ENCODE results near the gene KATNB1. TPM values are rescaled to one million over a fixed set of nuclear protein-coding genes. Genes with fewer than 3 reads are reported as not detected.

Gene KATNB1
- total RNA-seq, 3 donors from 2014 or later (not counting 1 experiment from before 2014, with no cell fraction given): 23.6 to 34.3 (median 29.7) TPM

DNA sequence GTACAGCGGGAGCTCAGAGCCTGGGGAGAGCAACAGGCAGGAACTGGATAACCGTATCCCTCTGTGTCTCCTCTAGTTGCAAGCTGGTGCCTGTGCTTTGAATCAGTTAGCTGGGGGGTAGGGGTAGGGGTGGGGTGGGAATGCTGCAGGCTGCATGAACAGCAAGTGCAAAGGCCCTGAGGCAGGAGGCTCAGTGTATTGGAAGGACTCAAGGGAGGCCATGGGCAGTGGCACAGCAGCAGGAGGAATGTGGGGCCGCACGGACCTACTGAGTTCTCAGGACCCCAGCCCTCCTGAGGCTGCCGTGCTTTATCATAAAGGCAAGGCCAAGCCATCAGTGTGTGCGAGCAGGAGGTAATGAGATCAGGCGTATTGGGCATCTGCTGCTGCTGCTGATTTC, 3.3 kb downstream of the KATNB1 start:
- H3K36me3 ChIP-seq (ENCODE audit: control insufficient read depth, insufficient read depth, low read length): peaks cover 3% of the 10 kb centered on the region
- H3K4me1 ChIP-seq (ENCODE audit: control insufficient read depth, insufficient read depth, low read length): peaks cover 24% of the 10 kb centered on the region
- H3K9me3 ChIP-seq (ENCODE audit: control insufficient read depth, insufficient read depth, low read length): no peaks in the 10 kb centered on the region
- no peaks in the 10 kb centered on the region for H3K27me3 ChIP-seq (ENCODE audit: control insufficient read depth, insufficient read depth, low read length)
- ATAC-seq: no peak
- no peak overlapping the region for H3K27ac Mint-ChIP-seq
- no peaks in the 10 kb centered on the region for H3K9me3 Mint-ChIP-seq
- H3K4me1 Mint-ChIP-seq: peaks cover 26 to 33% of the 10 kb centered on the region in 2 donors
- no peaks in the 10 kb centered on the region for H3K27me3 Mint-ChIP-seq (ENCODE audit: low read depth in 2 of 2)
- 88% methylated on average over 7 of the region's 7 CpGs for WGBS (ENCODE audit: insufficient coverage)
- H3K36me3 Mint-ChIP-seq: no peaks in the 10 kb centered on the region
- no peak for DNase-seq
- H3K27ac ChIP-seq (ENCODE audit: low read length): no peak overlapping the region
- H3K4me3 ChIP-seq (ENCODE audit: low read length): no peak overlapping the region
- no peak overlapping the region for H3K4me3 Mint-ChIP-seq
- intact Hi-C loops (cut with micrococcal nuclease): loop anchor here (5.0 kb wide), 5 partner anchors 73 to 552 kb away; partner anchors contain the start of genes CCDC102A, CFAP20, PSME3IP1 and RSPRY1
- TF ChIP-seq, protein P1, sequence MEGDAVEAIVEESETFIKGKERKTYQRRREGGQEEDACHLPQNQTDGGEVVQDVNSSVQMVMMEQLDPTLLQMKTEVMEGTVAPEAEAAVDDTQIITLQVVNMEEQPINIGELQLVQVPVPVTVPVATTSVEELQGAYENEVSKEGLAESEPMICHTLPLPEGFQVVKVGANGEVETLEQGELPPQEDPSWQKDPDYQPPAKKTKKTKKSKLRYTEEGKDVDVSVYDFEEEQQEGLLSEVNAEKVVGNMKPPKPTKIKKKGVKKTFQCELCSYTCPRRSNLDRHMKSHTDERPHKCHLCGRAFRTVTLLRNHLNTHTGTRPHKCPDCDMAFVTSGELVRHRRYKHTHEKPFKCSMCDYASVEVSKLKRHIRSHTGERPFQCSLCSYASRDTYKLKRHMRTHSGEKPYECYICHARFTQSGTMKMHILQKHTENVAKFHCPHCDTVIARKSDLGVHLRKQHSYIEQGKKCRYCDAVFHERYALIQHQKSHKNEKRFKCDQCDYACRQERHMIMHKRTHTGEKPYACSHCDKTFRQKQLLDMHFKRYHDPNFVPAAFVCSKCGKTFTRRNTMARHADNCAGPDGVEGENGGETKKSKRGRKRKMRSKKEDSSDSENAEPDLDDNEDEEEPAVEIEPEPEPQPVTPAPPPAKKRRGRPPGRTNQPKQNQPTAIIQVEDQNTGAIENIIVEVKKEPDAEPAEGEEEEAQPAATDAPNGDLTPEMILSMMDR (IDR thresholded peaks at IDR 0.05): no peak

DNA sequence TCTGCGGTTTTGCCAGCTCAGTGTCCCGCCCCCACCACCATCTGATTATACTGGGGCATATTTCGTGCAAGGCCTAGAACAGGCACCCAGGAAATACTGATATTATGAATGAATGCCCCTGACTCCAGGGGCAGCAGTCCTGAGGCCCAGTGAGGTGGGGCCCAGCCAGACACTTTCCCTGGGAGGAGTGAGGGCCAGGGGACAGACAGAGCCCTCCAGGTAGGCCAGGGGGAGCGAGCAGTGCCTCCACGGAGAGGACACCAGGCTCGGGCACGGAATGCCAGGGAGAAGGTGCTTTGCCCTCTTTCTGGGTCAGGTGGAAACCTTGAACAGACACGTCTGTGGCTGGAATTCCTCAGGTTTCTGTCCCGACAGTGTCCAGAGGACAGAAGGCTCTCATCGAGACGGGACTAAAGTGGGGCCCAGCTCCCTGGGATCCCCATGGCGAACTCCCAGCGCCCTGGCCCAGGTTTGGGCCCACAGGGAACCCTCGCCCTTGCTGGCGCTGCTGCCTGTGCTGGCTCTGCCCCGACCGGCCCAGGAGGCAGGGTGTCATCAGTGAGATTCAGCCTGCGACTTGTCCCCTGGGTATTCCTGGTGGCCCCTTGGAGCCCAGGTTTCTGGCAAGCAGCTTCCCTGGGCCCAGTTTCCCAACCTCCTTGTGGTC, 4.3 kb downstream of the KATNB1 start:
- Mint-ChIP-seq H3K36me3 (no peaks in the 10 kb centered on the region), H3K27me3 (ENCODE audit: low read depth in 2 of 2) (no peaks in the 10 kb centered on the region)
- ATAC-seq: no peak

DNA sequence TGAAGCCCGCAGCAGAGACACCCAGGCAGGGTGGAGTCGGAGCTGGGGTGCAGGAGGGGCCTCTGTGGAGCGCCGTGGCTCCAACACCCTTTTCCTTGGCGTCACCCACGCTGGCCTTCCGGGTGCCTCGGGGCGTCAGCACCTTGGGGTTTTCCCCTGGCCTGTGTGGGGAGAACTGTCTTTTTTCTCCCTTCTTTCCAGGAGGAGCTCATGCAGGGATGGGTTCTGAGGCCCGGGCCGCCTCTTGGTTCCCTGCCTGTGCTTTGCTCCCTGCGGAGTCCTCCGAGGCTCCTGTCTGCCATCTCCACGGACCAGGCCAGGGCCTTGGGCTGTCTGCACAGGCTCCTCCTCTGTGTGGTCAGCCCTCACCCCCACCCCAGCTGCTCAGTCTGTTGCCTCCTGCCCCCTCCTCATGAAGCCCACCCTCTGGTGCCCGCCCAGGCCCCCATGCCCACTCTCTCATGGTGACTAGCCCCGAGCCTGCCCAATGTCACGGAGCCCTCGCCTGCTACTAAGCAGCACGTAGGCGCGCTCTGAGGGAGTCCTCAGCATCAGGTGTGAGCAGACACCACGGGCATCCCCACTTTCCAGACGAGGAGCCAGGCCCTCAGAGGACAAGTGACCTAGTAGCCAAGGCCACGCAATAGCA, 5.0 kb downstream of the KATNB1 start:
- TF ChIP-seq, protein P1 (IDR thresholded peaks at IDR 0.05): no peak
- Histone ChIP-seq H3K27me3 (ENCODE audit: control insufficient read depth, insufficient read depth, low read length) (no peaks in the 10 kb centered on the region), H3K9me3 (ENCODE audit: control insufficient read depth, insufficient read depth, low read length) (no peaks in the 10 kb centered on the region), H3K27ac (ENCODE audit: low read length) (no peak overlapping the region), H3K36me3 (ENCODE audit: control insufficient read depth, insufficient read depth, low read length) (peaks cover 6% of the 10 kb centered on the region), H3K4me3 (ENCODE audit: low read length) (no peak overlapping the region), H3K4me1 (ENCODE audit: control insufficient read depth, insufficient read depth, low read length) (peaks cover 16% of the 10 kb centered on the region)
- no peak for DNase-seq
- no peaks in the 10 kb centered on the region for H3K36me3 Mint-ChIP-seq
- intact Hi-C loops (cut with micrococcal nuclease): no loop called here
- peaks cover 19 to 21% of the 10 kb centered on the region in 2 donors for H3K4me1 Mint-ChIP-seq
- H3K4me3 Mint-ChIP-seq: no peak overlapping the region
- WGBS (ENCODE audit: insufficient coverage): 94% methylated on average over 24 of the region's 24 CpGs
- no peaks in the 10 kb centered on the region for H3K9me3 Mint-ChIP-seq
- H3K27me3 Mint-ChIP-seq (ENCODE audit: low read depth in 2 of 2): no peaks in the 10 kb centered on the region
- ATAC-seq: no peak
- no peak overlapping the region for H3K27ac Mint-ChIP-seq

More for the DNA sequence above, 4.3 kb downstream of the KATNB1 start:
- Mint-ChIP-seq H3K27ac (no peak overlapping the region), H3K4me1 (peaks cover 26 to 27% of the 10 kb centered on the region in 2 donors), H3K4me3 (no peak overlapping the region), H3K9me3 (no peaks in the 10 kb centered on the region)
- WGBS (ENCODE audit: insufficient coverage): 93% methylated on average over 18 of the region's 18 CpGs
- no peak overlapping the region for H3K27ac ChIP-seq (ENCODE audit: low read length)
- no peak for DNase-seq
- TF ChIP-seq, protein P1 (IDR thresholded peaks at IDR 0.05): no peak
- no peaks in the 10 kb centered on the region for H3K27me3 ChIP-seq (ENCODE audit: control insufficient read depth, insufficient read depth, low read length)
- H3K4me1 ChIP-seq (ENCODE audit: control insufficient read depth, insufficient read depth, low read length): peaks cover 16% of the 10 kb centered on the region
- no peaks in the 10 kb centered on the region for H3K9me3 ChIP-seq (ENCODE audit: control insufficient read depth, insufficient read depth, low read length)
- no peak overlapping the region for H3K4me3 ChIP-seq (ENCODE audit: low read length)
- intact Hi-C loops (cut with micrococcal nuclease): loop anchor here (5.0 kb wide), 5 partner anchors 72 to 553 kb away; partner anchors contain the start of genes CCDC102A, CFAP20, PSME3IP1 and RSPRY1
- H3K36me3 ChIP-seq (ENCODE audit: control insufficient read depth, insufficient read depth, low read length): peaks cover 6% of the 10 kb centered on the region
